ENCODE results near the gene CDKN2C. TPM values are rescaled to one million over a fixed set of nuclear protein-coding genes. Genes with fewer than 3 reads are reported as not detected.
A peak's percentile ranks its signal among the peaks of the same experiment; 100 is the strongest.

CDKN2C gene
- total and polyA plus RNA-seq, 2 experiments from 2014 or later = 2.8 to 3.2 TPM

DNA sequence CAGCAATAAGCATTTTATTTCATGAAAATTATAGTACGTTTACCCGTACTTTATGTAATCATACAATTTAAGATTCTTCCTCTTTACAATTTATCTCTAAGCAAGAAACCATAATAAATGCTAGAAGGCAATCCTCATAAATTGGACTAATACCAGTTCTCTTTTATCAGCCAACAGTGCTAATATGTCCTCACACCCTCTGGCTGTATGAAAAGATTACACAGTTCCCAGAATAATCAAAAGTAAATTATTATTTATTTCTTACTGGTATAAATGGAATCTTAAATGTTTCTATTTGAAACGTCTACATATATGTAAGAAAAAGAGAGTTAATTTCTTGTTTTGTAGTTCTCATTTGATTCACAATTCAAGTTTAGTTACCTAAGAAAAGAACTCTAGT lies 3.1 kb upstream of the CDKN2C start:
- peaks cover 9% of the 10 kb centered on the region for H3K4me1 ChIP-seq (ENCODE audit: insufficient read depth)
- TF ChIP-seq, protein P1, sequence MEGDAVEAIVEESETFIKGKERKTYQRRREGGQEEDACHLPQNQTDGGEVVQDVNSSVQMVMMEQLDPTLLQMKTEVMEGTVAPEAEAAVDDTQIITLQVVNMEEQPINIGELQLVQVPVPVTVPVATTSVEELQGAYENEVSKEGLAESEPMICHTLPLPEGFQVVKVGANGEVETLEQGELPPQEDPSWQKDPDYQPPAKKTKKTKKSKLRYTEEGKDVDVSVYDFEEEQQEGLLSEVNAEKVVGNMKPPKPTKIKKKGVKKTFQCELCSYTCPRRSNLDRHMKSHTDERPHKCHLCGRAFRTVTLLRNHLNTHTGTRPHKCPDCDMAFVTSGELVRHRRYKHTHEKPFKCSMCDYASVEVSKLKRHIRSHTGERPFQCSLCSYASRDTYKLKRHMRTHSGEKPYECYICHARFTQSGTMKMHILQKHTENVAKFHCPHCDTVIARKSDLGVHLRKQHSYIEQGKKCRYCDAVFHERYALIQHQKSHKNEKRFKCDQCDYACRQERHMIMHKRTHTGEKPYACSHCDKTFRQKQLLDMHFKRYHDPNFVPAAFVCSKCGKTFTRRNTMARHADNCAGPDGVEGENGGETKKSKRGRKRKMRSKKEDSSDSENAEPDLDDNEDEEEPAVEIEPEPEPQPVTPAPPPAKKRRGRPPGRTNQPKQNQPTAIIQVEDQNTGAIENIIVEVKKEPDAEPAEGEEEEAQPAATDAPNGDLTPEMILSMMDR (IDR thresholded peaks at IDR 0.05; ENCODE audit: poor library complexity) = no peak
- TF ChIP-seq EZH2 (IDR thresholded peaks at IDR 0.05; ENCODE audit: borderline replicate concordance) (no peak), EZH2phosphoT487 (IDR thresholded peaks at IDR 0.05; ENCODE audit: low read depth, severe bottlenecking, unreplicated experiment) (no peak)
- H3K9me3 ChIP-seq (ENCODE audit: low read depth) = no peaks in the 10 kb centered on the region
- H3K4me2 ChIP-seq = no peak overlapping the region
- 75% methylated on average over 3 of the region's 3 CpGs for WGBS (ENCODE audit: low lambda C conversion rate, missing lambda C conversion rate)
- H2AFZ ChIP-seq = no peak overlapping the region
- H3K79me2 ChIP-seq = no peaks in the 10 kb centered on the region
- no peaks in the 10 kb centered on the region for H3K9me2 ChIP-seq (replicated peaks; ENCODE audit: insufficient read depth)
- H3K27ac ChIP-seq = no peak overlapping the region
- no peak overlapping the region for H3K4me3 ChIP-seq
- H3K27me3 ChIP-seq = peaks cover 32% of the 10 kb centered on the region
- H3K36me3 ChIP-seq (replicated peaks; ENCODE audit: insufficient read depth, low read depth) = no peaks in the 10 kb centered on the region
- DNase-seq (ENCODE audit: low spot score) = no peak
- H4K20me1 ChIP-seq (ENCODE audit: insufficient read depth, poor library complexity, severe bottlenecking) = no peaks in the 10 kb centered on the region

DNA sequence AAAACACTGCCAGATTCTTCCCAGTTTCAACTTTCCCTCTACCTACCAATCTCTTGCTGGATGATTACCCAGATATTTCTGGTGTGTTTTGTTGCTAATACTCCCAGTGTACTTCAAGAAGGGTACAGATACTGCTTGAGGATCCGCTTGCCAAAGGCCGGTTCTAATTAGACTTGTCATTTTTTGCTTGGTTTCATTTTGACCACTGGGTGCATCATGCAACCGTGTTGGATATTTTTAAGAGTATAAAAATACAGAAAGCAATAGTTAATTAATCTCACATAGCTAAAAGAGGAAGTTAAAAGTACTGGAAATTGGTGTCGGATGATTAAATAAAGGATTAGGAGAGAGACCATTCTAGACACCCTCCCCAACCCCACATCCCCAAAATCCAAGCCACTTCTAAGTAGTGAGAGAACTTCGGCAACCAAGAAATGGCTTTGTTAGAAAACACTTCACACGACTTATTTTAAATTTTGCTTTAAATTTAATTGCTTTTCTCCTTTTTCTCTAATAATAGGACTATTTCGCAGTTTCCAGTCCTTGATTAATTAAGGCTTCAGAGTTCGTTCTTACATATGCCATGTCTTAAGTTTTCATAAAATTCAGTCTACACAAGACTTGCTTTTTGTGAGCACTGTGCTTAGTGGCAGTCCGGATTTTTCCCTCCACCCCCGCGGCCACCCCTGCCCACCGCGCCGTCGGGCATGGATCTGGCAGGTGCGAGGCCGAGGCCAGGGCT lies 2.5 kb upstream of the CDKN2C start:
- no peaks in the 10 kb centered on the region for H3K79me2 ChIP-seq
- H3K4me2 ChIP-seq = peak overlapping the region; percentile 98
- no peaks in the 10 kb centered on the region for H3K9me2 ChIP-seq (replicated peaks; ENCODE audit: insufficient read depth)
- H3K27me3 ChIP-seq = peaks cover 36% of the 10 kb centered on the region
- H2AFZ ChIP-seq = peak overlapping the region; percentile 84
- H3K27ac ChIP-seq = peak overlapping the region; percentile 92
- H3K9me3 ChIP-seq (ENCODE audit: low read depth) = no peaks in the 10 kb centered on the region
- no peaks in the 10 kb centered on the region for H4K20me1 ChIP-seq (ENCODE audit: insufficient read depth, poor library complexity, severe bottlenecking)
- DNase-seq (ENCODE audit: low spot score) = no peak
- peaks cover 9% of the 10 kb centered on the region for H3K4me1 ChIP-seq (ENCODE audit: insufficient read depth)
- WGBS (ENCODE audit: low lambda C conversion rate, missing lambda C conversion rate) = 28% methylated on average over 17 of the region's 17 CpGs
- H3K36me3 ChIP-seq (replicated peaks; ENCODE audit: insufficient read depth, low read depth) = no peaks in the 10 kb centered on the region
- TF ChIP-seq EZH2phosphoT487 (IDR thresholded peaks at IDR 0.05; ENCODE audit: low read depth, severe bottlenecking, unreplicated experiment) (no peak), EZH2 (IDR thresholded peaks at IDR 0.05; ENCODE audit: borderline replicate concordance) (peak; percentile 43)
- TF ChIP-seq, protein P1 (IDR thresholded peaks at IDR 0.05; ENCODE audit: poor library complexity) = peak; percentile 33
- H3K4me3 ChIP-seq = no peak overlapping the region

DNA sequence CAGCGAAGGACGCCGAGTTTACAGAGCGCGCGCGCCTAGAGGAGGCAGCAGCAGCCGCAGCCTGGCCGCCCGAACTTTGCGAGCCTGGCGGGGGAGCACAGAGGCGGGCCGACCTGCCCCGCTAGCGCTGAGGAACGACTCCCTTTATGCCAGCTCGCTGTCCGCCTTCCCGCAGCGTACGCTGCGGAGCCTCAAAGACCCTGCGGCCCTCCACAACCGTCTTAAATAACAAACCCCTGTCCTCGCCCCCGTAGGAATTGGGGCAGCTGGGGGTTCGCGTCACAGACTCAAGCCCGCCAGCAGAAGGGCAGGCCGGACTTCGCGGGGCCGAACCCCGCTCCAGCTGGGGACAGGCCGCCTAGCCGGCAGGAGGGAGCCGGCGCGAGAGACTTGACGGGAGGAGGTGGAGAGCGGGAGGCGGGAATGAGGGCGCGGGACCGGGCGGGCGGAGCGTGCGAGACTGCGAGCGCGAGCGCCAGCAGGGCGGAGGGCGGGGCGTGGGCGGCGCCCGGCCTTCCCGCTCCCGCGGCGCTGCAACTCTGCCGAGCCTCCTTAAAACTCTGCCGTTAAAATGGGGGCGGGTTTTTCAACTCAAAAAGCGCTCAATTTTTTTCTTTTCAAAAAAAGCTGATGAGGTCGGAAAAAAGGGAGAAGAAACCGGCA lies 1.8 kb upstream of the CDKN2C start:
- H3K27ac ChIP-seq = peak overlapping the region; percentile 92
- no peak for TF ChIP-seq EZH2phosphoT487 (IDR thresholded peaks at IDR 0.05; ENCODE audit: low read depth, severe bottlenecking, unreplicated experiment)
- no peak for TF ChIP-seq EZH2 (IDR thresholded peaks at IDR 0.05; ENCODE audit: borderline replicate concordance)
- TF ChIP-seq, protein P1 (IDR thresholded peaks at IDR 0.05; ENCODE audit: poor library complexity) = peak; percentile 5
- peak overlapping the region; percentile 98 for H3K4me2 ChIP-seq
- no peaks in the 10 kb centered on the region for H3K79me2 ChIP-seq
- H3K9me2 ChIP-seq (replicated peaks; ENCODE audit: insufficient read depth) = no peaks in the 10 kb centered on the region
- peak overlapping the region; percentile 84 for H2AFZ ChIP-seq
- H3K9me3 ChIP-seq (ENCODE audit: low read depth) = no peaks in the 10 kb centered on the region
- no peaks in the 10 kb centered on the region for H4K20me1 ChIP-seq (ENCODE audit: insufficient read depth, poor library complexity, severe bottlenecking)
- no peaks in the 10 kb centered on the region for H3K36me3 ChIP-seq (replicated peaks; ENCODE audit: insufficient read depth, low read depth)
- WGBS (ENCODE audit: low lambda C conversion rate, missing lambda C conversion rate) = under 1% methylated on average over 46 of the region's 70 CpGs
- peak overlapping the region; percentile 71 for H3K4me3 ChIP-seq
- H3K27me3 ChIP-seq = peaks cover 43% of the 10 kb centered on the region
- peak; percentile 94 for DNase-seq (ENCODE audit: low spot score)
- H3K4me1 ChIP-seq (ENCODE audit: insufficient read depth) = peaks cover 9% of the 10 kb centered on the region
